ENCODE results near the gene OPCML.

OPCML gene

GRCh38 chr11:133414506-133414905 lies 117.8 kb downstream of the OPCML start:
- DNase-seq (ENCODE audit: extremely low read depth in 1 of 2, low read depth in 1 of 2), result no peak

GRCh38 chr11:133413703-133414102 lies 118.6 kb downstream of the OPCML start:
- no peak for DNase-seq (ENCODE audit: extremely low read depth in 1 of 2, low read depth in 1 of 2)

- DNase-seq (ENCODE audit: extremely low read depth in 1 of 2, low read depth in 1 of 2), result no peak
These were observed 122.5 kb downstream of the OPCML start for GRCh38 chr11:133409799-133410198.

- no peak for DNase-seq (ENCODE audit: extremely low read depth in 1 of 2, low read depth in 1 of 2)
These were observed 123.4 kb downstream of the OPCML start for GRCh38 chr11:133408936-133409335.

- no peak for DNase-seq (ENCODE audit: extremely low read depth in 1 of 2, low read depth in 1 of 2)
These were observed 123.9 kb downstream of the OPCML start for GRCh38 chr11:133408402-133408801.

- no peak for DNase-seq (ENCODE audit: extremely low read depth in 1 of 2, low read depth in 1 of 2)
These were observed 125.8 kb downstream of the OPCML start for GRCh38 chr11:133406489-133406888.

- DNase-seq (ENCODE audit: extremely low read depth in 1 of 2, low read depth in 1 of 2), result no peak
These were observed 128.4 kb downstream of the OPCML start for GRCh38 chr11:133403900-133404299.

GRCh38 chr11:133402551-133402950 lies 129.8 kb downstream of the OPCML start:
- no peak for DNase-seq (ENCODE audit: extremely low read depth in 1 of 2, low read depth in 1 of 2)

GRCh38 chr11:133399855-133400625 lies 132.3 kb downstream of the OPCML start:
- DNase-seq (ENCODE audit: extremely low read depth in 1 of 2, low read depth in 1 of 2), result no peak

GRCh38 chr11:133399294-133399693 lies 133.0 kb downstream of the OPCML start:
- DNase-seq (ENCODE audit: extremely low read depth in 1 of 2, low read depth in 1 of 2), result no peak

- no peak for DNase-seq (ENCODE audit: extremely low read depth in 1 of 2, low read depth in 1 of 2)
These were observed 141.5 kb downstream of the OPCML start for GRCh38 chr11:133390803-133391202.

- no peak for DNase-seq (ENCODE audit: extremely low read depth in 1 of 2, low read depth in 1 of 2)
These were observed 143.2 kb downstream of the OPCML start for GRCh38 chr11:133388975-133389568.

GRCh38 chr11:133388260-133388659 lies 144.0 kb downstream of the OPCML start:
- DNase-seq (ENCODE audit: extremely low read depth in 1 of 2, low read depth in 1 of 2), result no peak

- DNase-seq (ENCODE audit: extremely low read depth in 1 of 2, low read depth in 1 of 2), result no peak
These were observed 145.4 kb downstream of the OPCML start for GRCh38 chr11:133386852-133387251.

GRCh38 chr11:133386262-133386661 lies 146.0 kb downstream of the OPCML start:
- DNase-seq (ENCODE audit: extremely low read depth in 1 of 2, low read depth in 1 of 2), result no peak

GRCh38 chr11:133385781-133386180 lies 146.5 kb downstream of the OPCML start:
- no peak for DNase-seq (ENCODE audit: extremely low read depth in 1 of 2, low read depth in 1 of 2)

GRCh38 chr11:133384731-133385130 lies 147.6 kb downstream of the OPCML start:
- DNase-seq (ENCODE audit: extremely low read depth in 1 of 2, low read depth in 1 of 2), result no peak

- DNase-seq (ENCODE audit: extremely low read depth in 1 of 2, low read depth in 1 of 2), result no peak
These were observed 148.6 kb downstream of the OPCML start for GRCh38 chr11:133383689-133384088.

- DNase-seq (ENCODE audit: extremely low read depth in 1 of 2, low read depth in 1 of 2), result no peak
These were observed 149.1 kb downstream of the OPCML start for GRCh38 chr11:133383201-133383600.

- no peak for DNase-seq (ENCODE audit: extremely low read depth in 1 of 2, low read depth in 1 of 2)
These were observed 150.0 kb downstream of the OPCML start for GRCh38 chr11:133382131-133382812.

GRCh38 chr11:133381761-133382130 lies 150.6 kb downstream of the OPCML start:
- DNase-seq (ENCODE audit: extremely low read depth in 1 of 2, low read depth in 1 of 2), result no peak

GRCh38 chr11:133366147-133366546 lies 166.2 kb downstream of the OPCML start:
- DNase-seq (ENCODE audit: extremely low read depth in 1 of 2, low read depth in 1 of 2), result no peak
